K562 (cell line): ENCODE measurements around the gene SFXN2. TPM values are rescaled to one million over a fixed set of nuclear protein-coding genes. Genes with fewer than 3 reads are reported as not detected.

Experiments used
- CHD4 ChIP-seq: fragments of 200-600 bp; sonication (generic); IDR thresholded peaks from 3 replicates; pipeline ENCODE4 v1.6.1; 2012; ENCODE audit warnings: low read depth, mild to moderate bottlenecking, mixed read lengths, low read length, inconsistent platforms; ENCODE audit not compliant: insufficient read depth, insufficient replicate concordance, poor library complexity, severe bottlenecking
- CSDE1 ChIP-seq, 2 experiments: fragments of 450-650 bp; IDR thresholded peaks; 2 replicates each; pipeline ENCODE4 v1.6.1; 2016; ENCODE audit warnings: mild to moderate bottlenecking in 1 of 2
- DLX4 ChIP-seq: fragments of 250-450 bp; sonication (Bioruptor Pico); IDR thresholded peaks from 2 replicates; pipeline ENCODE4 v1.6.1; 2021; ENCODE audit warnings: mild to moderate bottlenecking
- ZNF695 ChIP-seq: fragments of 450-650 bp; formaldehyde crosslinking; IDR thresholded peaks from 2 replicates; pipeline ENCODE4 v1.4.0; 2020; ENCODE audit warnings: mild to moderate bottlenecking, moderate library complexity
- polyA plus RNA-seq, 8 experiments: library from polyadenylated mRNA; depleted of rRNA in 4 of 8; stranded (reverse) in 5 of 8; unstranded in 3 of 8; fragments of >200 nt; fragmentation: Nextera tagmentation in 2 of 8; fragmentation: Illumina TruSeq in 1 of 8; extraction: Ambion mirVana in 2 of 8; extraction: Trizol in 1 of 8; gene quantifications; 2 replicates each; pipeline versions ENCODE4 v1.2.1 to v1.2.3, GENCODE V29; 2011 to 2014; ENCODE audit warnings: inconsistent platforms in 1 of 8, missing spikeins in 1 of 8
- total RNA-seq, 7 experiments: library from RNA; depleted of rRNA in 6 of 7; stranded (reverse); fragments of >200 nt in 6 of 7; fragmentation: Illumina TruSeq in 2 of 7; extraction: Trizol in 2 of 7; gene quantifications; 2 replicates each; pipeline versions ENCODE4 v1.2.1 to v1.2.3, GENCODE V29; 2011 to 2021; ENCODE audit warnings: low replicate concordance in 1 of 7
- TF ChIP-seq, protein P1 (sequence below), 2 experiments: fragments of 450-650 bp; IDR thresholded peaks; 2 replicates each; pipeline ENCODE4 v1.6.1; 2016; ENCODE audit warnings: mild to moderate bottlenecking in 2 of 2, borderline replicate concordance in 1 of 2, low read depth in 1 of 2, moderate library complexity in 1 of 2

The SFXN2 gene
- total and polyA plus RNA-seq, 9 of the 15 experiments (the other 6 are each of a cell fraction or from before 2014, with no cell fraction given): 7.3 to 23.8 (median 15.7) TPM

DNA sequence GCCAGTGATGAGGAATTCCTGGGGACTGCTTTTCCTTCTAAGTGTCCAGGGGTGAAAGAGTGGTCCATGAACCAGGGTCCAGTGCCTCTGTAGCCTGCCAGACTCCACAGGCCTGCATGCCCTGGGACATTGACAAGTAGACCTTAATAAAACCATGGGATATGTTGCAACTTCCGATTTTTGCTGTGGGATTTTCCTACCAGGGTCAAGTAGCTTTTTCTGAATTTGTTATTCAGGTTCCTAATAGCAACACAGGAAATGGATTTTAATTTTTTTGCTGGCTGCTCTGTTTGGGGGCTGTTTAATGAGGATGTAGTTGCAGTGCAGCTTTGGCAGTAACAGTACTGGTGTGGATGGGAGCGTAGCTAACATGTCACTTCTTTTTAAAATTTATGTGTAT is 71.4 kb downstream of the SFXN2 start (continued):
- TF ChIP-seq, protein P1, sequence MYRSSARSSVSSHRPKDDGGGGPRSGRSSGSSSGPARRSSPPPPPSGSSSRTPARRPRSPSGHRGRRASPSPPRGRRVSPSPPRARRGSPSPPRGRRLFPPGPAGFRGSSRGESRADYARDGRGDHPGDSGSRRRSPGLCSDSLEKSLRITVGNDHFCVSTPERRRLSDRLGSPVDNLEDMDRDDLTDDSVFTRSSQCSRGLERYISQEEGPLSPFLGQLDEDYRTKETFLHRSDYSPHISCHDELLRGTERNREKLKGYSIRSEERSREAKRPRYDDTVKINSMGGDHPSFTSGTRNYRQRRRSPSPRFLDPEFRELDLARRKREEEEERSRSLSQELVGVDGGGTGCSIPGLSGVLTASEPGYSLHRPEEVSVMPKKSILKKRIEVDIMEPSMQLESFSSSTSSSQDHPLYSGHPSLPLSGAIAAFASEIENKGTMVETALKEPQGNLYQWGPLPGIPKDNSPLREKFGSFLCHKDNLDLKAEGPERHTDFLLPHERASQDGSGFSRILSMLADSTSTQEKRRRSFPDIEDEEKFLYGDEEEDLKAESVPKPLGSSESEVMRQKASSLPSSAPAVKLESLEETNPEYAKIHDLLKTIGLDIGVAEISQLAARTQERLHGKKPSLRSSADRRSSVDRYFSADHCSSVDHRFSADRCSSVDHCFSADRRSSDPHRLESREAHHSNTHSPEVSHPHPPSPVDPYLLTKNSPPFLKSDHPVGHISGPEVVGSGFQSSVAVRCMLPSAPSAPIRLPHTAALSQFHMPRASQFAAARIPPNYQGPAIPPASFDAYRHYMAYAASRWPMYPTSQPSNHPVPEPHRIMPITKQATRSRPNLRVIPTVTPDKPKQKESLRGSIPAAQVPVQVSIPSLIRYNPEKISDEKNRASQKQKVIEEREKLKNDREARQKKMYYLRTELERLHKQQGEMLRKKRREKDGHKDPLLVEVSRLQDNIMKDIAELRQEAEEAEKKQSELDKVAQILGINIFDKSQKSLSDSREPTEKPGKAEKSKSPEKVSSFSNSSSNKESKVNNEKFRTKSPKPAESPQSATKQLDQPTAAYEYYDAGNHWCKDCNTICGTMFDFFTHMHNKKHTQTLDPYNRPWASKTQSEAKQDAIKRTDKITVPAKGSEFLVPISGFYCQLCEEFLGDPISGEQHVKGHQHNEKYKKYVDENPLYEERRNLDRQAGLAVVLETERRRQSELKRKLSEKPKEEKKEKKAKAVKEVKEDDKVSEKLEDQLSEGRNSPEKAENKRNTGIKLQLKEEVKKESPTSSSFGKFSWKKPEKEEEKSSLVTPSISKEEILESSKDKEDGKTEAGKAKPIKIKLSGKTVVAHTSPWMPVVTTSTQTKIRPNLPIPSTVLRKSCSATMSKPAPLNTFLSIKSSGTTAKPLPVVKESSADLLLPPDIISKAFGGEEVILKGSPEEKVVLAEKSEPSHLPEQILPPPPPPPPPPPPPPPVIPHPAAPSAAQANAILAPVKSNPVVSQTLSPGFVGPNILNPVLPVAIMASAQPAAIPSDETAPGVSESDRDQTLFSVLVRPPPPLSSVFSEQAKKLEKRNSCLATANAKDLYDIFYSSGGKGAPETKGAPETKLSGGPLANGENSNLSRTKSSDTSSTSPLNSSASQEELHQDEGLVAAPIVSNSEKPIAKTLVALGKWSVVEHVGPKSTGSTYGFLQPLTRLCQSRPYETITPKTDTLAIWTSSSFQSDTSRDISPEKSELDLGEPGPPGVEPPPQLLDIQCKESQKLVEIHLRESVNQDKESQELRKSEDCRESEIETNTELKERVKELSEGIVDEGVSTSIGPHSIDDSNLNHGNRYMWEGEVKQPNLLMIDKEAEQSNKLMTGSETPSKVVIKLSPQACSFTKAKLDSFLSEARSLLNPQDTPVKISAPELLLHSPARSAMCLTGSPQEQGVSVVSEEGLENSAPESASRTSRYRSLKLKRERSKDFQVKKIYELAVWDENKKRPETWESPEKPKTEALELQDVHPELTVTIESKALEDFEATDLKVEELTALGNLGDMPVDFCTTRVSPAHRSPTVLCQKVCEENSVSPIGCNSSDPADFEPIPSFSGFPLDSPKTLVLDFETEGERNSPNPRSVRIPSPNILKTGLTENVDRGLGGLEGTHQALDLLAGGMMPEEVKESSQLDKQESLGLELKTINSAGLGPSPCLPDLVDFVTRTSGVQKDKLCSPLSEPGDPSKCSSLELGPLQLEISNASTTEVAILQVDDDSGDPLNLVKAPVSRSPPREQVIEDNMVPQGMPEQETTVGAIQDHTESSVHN (IDR thresholded peaks at IDR 0.05; ENCODE audit: borderline replicate concordance in 1 of 2, low read depth in 1 of 2): no peak
- TF ChIP-seq CHD4 (no peak), ZNF695 (CRISPR knock-in tag) (no peak), CSDE1 (IDR thresholded peaks at IDR 0.05) (no peak), DLX4 (CRISPR knock-in tag) (no peak)
- TF ChIP-seq, all 486 proteins: peak for 0
